Measurements from ENCODE around the gene POU2AF2. TPM values are rescaled to one million over a fixed set of nuclear protein-coding genes. Genes with fewer than 3 reads are reported as not detected.

The POU2AF2 gene
- total RNA-seq, 2 experiments from 2014 or later: not detected

DNA sequence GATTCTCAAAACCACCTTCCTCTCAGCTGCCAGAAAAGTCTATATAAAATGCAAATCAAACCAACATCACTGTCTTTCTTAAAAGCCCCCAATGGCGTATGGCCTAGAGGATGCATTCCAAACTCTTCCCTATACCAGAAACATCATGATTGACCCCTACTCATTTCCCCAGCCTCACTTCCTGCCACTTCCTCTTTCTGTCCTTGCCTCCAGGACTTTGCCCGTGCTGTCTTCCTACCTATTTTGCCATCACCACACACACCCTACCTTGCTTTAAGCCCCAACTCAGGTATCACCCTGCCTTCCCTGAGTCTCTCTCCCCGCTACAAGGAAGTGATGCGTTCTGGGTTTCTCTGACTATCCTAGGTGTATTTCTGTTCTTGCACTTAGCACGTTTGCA lies 8.1 kb downstream of the POU2AF2 start:
- no peaks in the 10 kb centered on the region for H3K9me3 Mint-ChIP-seq
- no peak for DNase-seq
- TF ChIP-seq, protein P1, sequence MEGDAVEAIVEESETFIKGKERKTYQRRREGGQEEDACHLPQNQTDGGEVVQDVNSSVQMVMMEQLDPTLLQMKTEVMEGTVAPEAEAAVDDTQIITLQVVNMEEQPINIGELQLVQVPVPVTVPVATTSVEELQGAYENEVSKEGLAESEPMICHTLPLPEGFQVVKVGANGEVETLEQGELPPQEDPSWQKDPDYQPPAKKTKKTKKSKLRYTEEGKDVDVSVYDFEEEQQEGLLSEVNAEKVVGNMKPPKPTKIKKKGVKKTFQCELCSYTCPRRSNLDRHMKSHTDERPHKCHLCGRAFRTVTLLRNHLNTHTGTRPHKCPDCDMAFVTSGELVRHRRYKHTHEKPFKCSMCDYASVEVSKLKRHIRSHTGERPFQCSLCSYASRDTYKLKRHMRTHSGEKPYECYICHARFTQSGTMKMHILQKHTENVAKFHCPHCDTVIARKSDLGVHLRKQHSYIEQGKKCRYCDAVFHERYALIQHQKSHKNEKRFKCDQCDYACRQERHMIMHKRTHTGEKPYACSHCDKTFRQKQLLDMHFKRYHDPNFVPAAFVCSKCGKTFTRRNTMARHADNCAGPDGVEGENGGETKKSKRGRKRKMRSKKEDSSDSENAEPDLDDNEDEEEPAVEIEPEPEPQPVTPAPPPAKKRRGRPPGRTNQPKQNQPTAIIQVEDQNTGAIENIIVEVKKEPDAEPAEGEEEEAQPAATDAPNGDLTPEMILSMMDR (IDR thresholded peaks at IDR 0.05): no peak
- ChIA-PET POLR2A (no interaction called here), CTCF (no interaction called here)
- no peak overlapping the region for H3K27ac Mint-ChIP-seq
- H3K27me3 Mint-ChIP-seq: peaks cover 13% of the 10 kb centered on the region
- no peak overlapping the region for H3K4me3 Mint-ChIP-seq
- no peak for ATAC-seq
- H3K36me3 Mint-ChIP-seq (ENCODE audit: low read depth): no peaks in the 10 kb centered on the region
- intact Hi-C loops (cut with micrococcal nuclease): no loop called here
- no peaks in the 10 kb centered on the region for H3K4me1 Mint-ChIP-seq (ENCODE audit: low read depth)

DNA sequence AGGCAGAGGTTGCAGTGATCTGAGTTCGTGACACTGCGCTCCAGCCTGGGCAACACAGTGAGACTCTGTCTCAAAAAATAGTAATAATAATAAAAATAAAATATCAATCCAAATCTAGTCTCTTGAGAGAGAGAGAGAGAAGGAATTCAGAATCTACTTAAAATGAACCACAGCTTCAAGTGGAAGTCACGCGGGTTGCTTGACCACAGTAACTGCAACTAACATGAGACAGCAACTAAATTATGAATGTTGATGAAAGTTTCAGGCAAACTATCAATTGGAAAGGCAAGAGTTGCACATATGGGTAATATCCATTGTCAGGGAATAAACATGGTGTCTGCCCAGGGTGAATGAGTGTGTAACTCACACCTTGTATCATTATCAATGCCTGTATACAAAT lies 12.5 kb downstream of the POU2AF2 start:
- no peaks in the 10 kb centered on the region for H3K4me1 Mint-ChIP-seq (ENCODE audit: low read depth)
- DNase-seq (no peak), ATAC-seq (no peak)
- ChIA-PET CTCF (no interaction called here), POLR2A (no interaction called here)
- intact Hi-C loops (cut with micrococcal nuclease): no loop called here
- H3K36me3 Mint-ChIP-seq (ENCODE audit: low read depth): no peaks in the 10 kb centered on the region
- TF ChIP-seq, protein P1 (IDR thresholded peaks at IDR 0.05): no peak
- peaks cover 10% of the 10 kb centered on the region for H3K27me3 Mint-ChIP-seq
- no peak overlapping the region for H3K4me3 Mint-ChIP-seq
- no peak overlapping the region for H3K27ac Mint-ChIP-seq
- no peaks in the 10 kb centered on the region for H3K9me3 Mint-ChIP-seq

- POLR2A ChIA-PET: no interaction called here
- H3K27ac Mint-ChIP-seq: no peak overlapping the region
Measured at GRCh38 chr11:111259896-111260295, 14.4 kb downstream of the POU2AF2 start.

DNA sequence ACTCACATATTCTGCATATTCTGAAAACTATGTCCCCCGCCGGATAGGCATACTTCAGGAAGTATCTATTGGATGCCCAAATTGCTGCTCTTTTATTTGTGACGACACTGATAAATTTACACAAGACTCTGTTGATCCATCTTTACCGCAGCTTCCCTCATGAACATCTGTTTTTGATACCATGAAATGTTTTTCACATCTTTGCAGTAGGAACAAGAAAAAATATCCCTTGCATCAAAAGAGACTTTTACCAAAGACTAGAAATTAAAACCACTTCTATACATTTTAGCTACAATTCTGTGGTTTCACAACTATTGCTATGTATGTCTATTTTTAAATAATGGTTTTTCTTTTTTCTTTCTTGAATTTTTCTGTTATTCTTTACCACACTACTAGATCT lies 15.3 kb downstream of the POU2AF2 start:
- DNase-seq (no peak), ATAC-seq (no peak)
- Mint-ChIP-seq H3K27me3 (peaks cover 12% of the 10 kb centered on the region), H3K4me1 (ENCODE audit: low read depth) (no peaks in the 10 kb centered on the region), H3K27ac (no peak overlapping the region), H3K9me3 (no peaks in the 10 kb centered on the region), H3K4me3 (no peak overlapping the region), H3K36me3 (ENCODE audit: low read depth) (no peaks in the 10 kb centered on the region)
- intact Hi-C loops (cut with micrococcal nuclease): no loop called here
- POLR2A ChIA-PET: no interaction called here
- TF ChIP-seq, protein P1 (IDR thresholded peaks at IDR 0.05): no peak
- CTCF ChIA-PET: interaction anchor here (1.3 to 2.2 kb wide), 3 partner anchors 21 to 185 kb away, joined by 3 to 8 read pairs (median 3); no protein-coding TSS in a partner anchor

More at GRCh38 chr11:111259896-111260295, 14.4 kb downstream of the POU2AF2 start:
- ATAC-seq (no peak), DNase-seq (no peak)
- CTCF ChIA-PET: no interaction called here
- TF ChIP-seq, protein P1 (IDR thresholded peaks at IDR 0.05): no peak
- Mint-ChIP-seq H3K4me3 (no peak overlapping the region), H3K36me3 (ENCODE audit: low read depth) (no peaks in the 10 kb centered on the region), H3K9me3 (no peaks in the 10 kb centered on the region), H3K27me3 (peaks cover 12% of the 10 kb centered on the region), H3K4me1 (ENCODE audit: low read depth) (no peaks in the 10 kb centered on the region)
- intact Hi-C loops (cut with micrococcal nuclease): no loop called here

DNA sequence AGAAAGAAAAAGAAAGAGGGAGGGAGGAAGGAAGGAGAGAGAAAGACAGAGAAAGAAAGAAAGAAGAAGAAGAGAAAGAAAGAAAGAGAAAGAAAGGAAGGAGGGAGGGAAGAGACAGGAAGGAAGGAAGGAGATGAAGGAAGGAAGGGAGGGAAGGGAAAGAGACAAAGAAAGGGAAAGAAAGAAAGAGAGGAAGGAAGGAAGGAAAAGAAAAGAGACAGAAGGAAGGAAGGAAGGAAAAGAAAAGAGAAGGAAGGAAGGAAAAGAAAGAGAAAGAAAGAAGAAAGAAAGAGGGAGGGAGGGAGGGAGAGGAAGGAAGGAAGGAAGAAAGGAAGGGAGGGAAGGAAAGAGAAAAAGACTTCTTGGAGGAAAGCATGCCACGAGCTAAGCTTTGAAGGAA lies 19.1 kb downstream of the POU2AF2 start:
- Mint-ChIP-seq H3K4me3 (no peak overlapping the region), H3K9me3 (no peaks in the 10 kb centered on the region), H3K27me3 (peaks cover 8% of the 10 kb centered on the region), H3K27ac (no peak overlapping the region), H3K4me1 (ENCODE audit: low read depth) (no peaks in the 10 kb centered on the region), H3K36me3 (ENCODE audit: low read depth) (no peaks in the 10 kb centered on the region)
- ATAC-seq (no peak), DNase-seq (no peak)
- intact Hi-C loops (cut with micrococcal nuclease): no loop called here
- CTCF ChIA-PET: interaction anchor here (1.3 to 2.2 kb wide), 2 partner anchors 18 to 164 kb away, joined by 3 to 6 read pairs; no protein-coding TSS in a partner anchor
- TF ChIP-seq, protein P1 (IDR thresholded peaks at IDR 0.05): no peak
- POLR2A ChIA-PET: no interaction called here

Data from activated CD8-positive, alpha-beta T cell treated with anti-CD3 and anti-CD28 coated beads for 36 hours (primary cell).